Panc1 (cell line): ENCODE results near the gene OR5M11. TPM values are rescaled to one million over a fixed set of nuclear protein-coding genes. Genes with fewer than 3 reads are reported as not detected.

Experiments used
- ATAC-seq: fragments of 200-7000 bp; cut with Tn5 transposase; 2 replicates; pipeline ENCODE4 v1.9.1; 2020; ENCODE audit warnings: mild to moderate bottlenecking, moderate library complexity
- BruUV-seq: library from RNA; stranded (reverse); fragments of 400-500 nt; replicated peaks from 2 replicates; lab custom pipeline; 2021; lab: Mats Ljungman, UMichigan
- CTCF ChIA-PET: fragments of 300-600 bp; sonication (Branson Sonifier 250); formaldehyde crosslinking; loops from one replicate; lab custom pipeline; 2022; ENCODE audit warnings: antibody characterized with exemption; lab: Charles Lee
- POLR2A ChIA-PET: fragments of 300-600 bp; sonication (Branson Sonifier 250); formaldehyde crosslinking; loops from one replicate; lab custom pipeline; 2022; ENCODE audit warnings: antibody characterized with exemption; lab: Charles Lee
- DNase-seq: peaks from one replicate; pipeline ENCODE4 v3.0.0-alpha.2; 2010; ENCODE audit warnings: low read depth, low spot score
- H3K27ac ChIP-seq: 2 replicates; pipeline ENCODE4 v1.5.1; 2011; ENCODE audit warnings: mild to moderate bottlenecking, low read length, inconsistent platforms
- H3K27me3 ChIP-seq: fragments of 200-500 bp; sonication (Bioruptor generic); 2 replicates; pipeline ENCODE4 v1.6.0; 2014; ENCODE audit warnings: low read length, inconsistent platforms; ENCODE audit not compliant: control insufficient read depth, insufficient read depth
- H3K36me3 ChIP-seq: fragments of 200-500 bp; sonication (Bioruptor generic); 2 replicates; pipeline ENCODE4 v1.5.1; 2014; ENCODE audit warnings: inconsistent platforms, mild to moderate bottlenecking, low read length, moderate library complexity; ENCODE audit not compliant: control insufficient read depth, insufficient read depth
- H3K4me1 ChIP-seq: 2 replicates; pipeline ENCODE4 v1.5.1; 2011; ENCODE audit warnings: inconsistent platforms, mild to moderate bottlenecking, low read length, moderate library complexity; ENCODE audit not compliant: control insufficient read depth, insufficient read depth
- H3K4me3 ChIP-seq, 2 experiments: 2 replicates each; pipeline ENCODE4 v1.5.1; 2011 to 2012; ENCODE audit warnings: low read depth in 2 of 2, low read length in 2 of 2, mild to moderate bottlenecking in 2 of 2, inconsistent platforms in 1 of 2, moderate library complexity in 1 of 2
- H3K9me3 ChIP-seq: fragments of 200-500 bp; sonication (Bioruptor generic); 2 replicates; pipeline ENCODE4 v1.5.1; 2014; ENCODE audit warnings: low read depth, mild to moderate bottlenecking, inconsistent platforms, low read length, moderate library complexity; ENCODE audit not compliant: control insufficient read depth, insufficient read depth
- CTCF ChIP-seq: fragments of 450-650 bp; IDR thresholded peaks from 2 replicates; pipeline ENCODE4 v1.5.1; 2017; ENCODE audit warnings: mild to moderate bottlenecking
- POLR2AphosphoS5 ChIP-seq: IDR thresholded peaks from 2 replicates; pipeline ENCODE4 v1.6.1; 2012; ENCODE audit warnings: mild to moderate bottlenecking, low read depth, low read length, moderate library complexity
- REST ChIP-seq, 2 experiments: IDR thresholded peaks; 2 replicates each; pipeline ENCODE4 v1.6.1; 2011 to 2012; ENCODE audit warnings: low read depth in 2 of 2, control low read depth in 1 of 2, low read length in 1 of 2, mild to moderate bottlenecking in 1 of 2, moderate library complexity in 1 of 2; ENCODE audit not compliant: insufficient read depth in 1 of 2
- SIN3A ChIP-seq: IDR thresholded peaks from 2 replicates; pipeline ENCODE4 v1.6.1; 2012; ENCODE audit warnings: low read depth, mild to moderate bottlenecking, low read length, moderate library complexity, borderline replicate concordance; ENCODE audit not compliant: insufficient read depth
- TCF7L2 ChIP-seq: IDR thresholded peaks from 2 replicates; pipeline ENCODE4 v1.6.1; 2011; ENCODE audit warnings: mild to moderate bottlenecking, low read depth, low read length, inconsistent platforms
- in situ Hi-C: cut with HindIII; loops from 2 replicates; pipeline ENCODE4 v1.10.0; 2016; ENCODE audit warnings: low sequenced_read_pairs, low pct_unique_long_range_greater_than_20kb
- intact Hi-C: fragments of 100-400 bp; cut with micrococcal nuclease; formaldehyde crosslinking; loops from one replicate; pipeline ENCODE4 v1.10.0; 2022; ENCODE audit not compliant: unreplicated experiment
- total RNA-seq: library from RNA; stranded (reverse); gene quantifications from one replicate; pipeline ENCODE4 v1.2.1, GENCODE V29; 2021; ENCODE audit not compliant: unreplicated experiment

The OR5M11 gene
- total RNA-seq, 1 experiment from 2014 or later: not detected

- no peak for TF ChIP-seq CTCF
- no peak for TF ChIP-seq POLR2AphosphoS5
- TF ChIP-seq TCF7L2: no peak
- TF ChIP-seq REST (IDR thresholded peaks at IDR 0.05; ENCODE audit: insufficient read depth in 1 of 2, low read depth in 2 of 2, low read length in 1 of 2): no peak
- no peak for TF ChIP-seq SIN3A
- DNase-seq (no peak), ATAC-seq (no peak)
- in situ Hi-C loops: no loop called here
- no TSS peak for BruUV-seq
- H3K36me3 ChIP-seq: no peaks in the 10 kb centered on the region
- intact Hi-C loops: no loop called here
- no peaks in the 10 kb centered on the region for H3K9me3 ChIP-seq
- ChIA-PET CTCF (no interaction called here), POLR2A (no interaction called here)
- no peak overlapping the region for H3K27ac ChIP-seq
- H3K27me3 ChIP-seq: no peaks in the 10 kb centered on the region
- no peaks in the 10 kb centered on the region for H3K4me1 ChIP-seq
- no peak overlapping the region for H3K4me3 ChIP-seq
Observed at GRCh38 chr11:56497010-56497409, 46.0 kb downstream of the OR5M11 start.

DNA sequence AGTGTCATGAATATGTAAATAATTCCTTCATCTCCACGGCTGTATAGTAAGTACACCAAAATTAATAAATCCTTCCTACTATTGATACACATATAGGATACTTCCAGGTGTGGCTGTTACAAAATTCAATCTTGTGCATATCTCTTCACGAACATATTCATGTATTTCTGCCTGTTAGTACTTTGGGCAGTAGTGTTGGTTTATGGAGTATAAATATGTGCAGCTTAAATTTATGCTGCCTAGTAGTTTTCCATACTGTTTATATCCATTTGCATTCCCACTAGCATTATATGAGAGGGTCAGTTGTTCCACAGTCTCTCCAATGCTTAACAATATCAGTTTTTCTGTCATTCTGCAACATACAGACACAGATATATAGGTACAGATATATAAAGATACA lies 47.9 kb downstream of the OR5M11 start:
- Histone ChIP-seq H3K27ac (no peak overlapping the region), H3K9me3 (no peaks in the 10 kb centered on the region), H3K4me3 (no peak overlapping the region), H3K4me1 (no peaks in the 10 kb centered on the region), H3K36me3 (no peaks in the 10 kb centered on the region), H3K27me3 (no peaks in the 10 kb centered on the region)
- TF ChIP-seq POLR2AphosphoS5: no peak
- TF ChIP-seq TCF7L2: no peak
- no peak for TF ChIP-seq REST (IDR thresholded peaks at IDR 0.05; ENCODE audit: insufficient read depth in 1 of 2, low read depth in 2 of 2, low read length in 1 of 2)
- no peak for TF ChIP-seq CTCF
- TF ChIP-seq SIN3A: no peak
- ChIA-PET CTCF (no interaction called here), POLR2A (no interaction called here)
- BruUV-seq: no TSS peak
- in situ Hi-C loops (no loop called here), intact Hi-C loops (no loop called here)
- no peak for DNase-seq
- no peak for ATAC-seq

Other genes starting within 250 kb of the OR5M11 start
- gene OR8K3, start 228.1 kb downstream of the OR5M11 start, total RNA-seq: not detected
- not detected for gene OR8K1, start 197.2 kb downstream of the OR5M11 start, total RNA-seq
- not detected for gene OR8J1, start 189.0 kb downstream of the OR5M11 start, total RNA-seq
- not detected for gene OR8U1, start 167.6 kb downstream of the OR5M11 start, total RNA-seq
- not detected for gene OR5AL1, start 130.6 kb downstream of the OR5M11 start, total RNA-seq
- not detected for gene OR5M3, start 69.9 kb downstream of the OR5M11 start, total RNA-seq
- gene OR5M8, start 51.9 kb downstream of the OR5M11 start, total RNA-seq: not detected
- gene OR5M10, start 34.5 kb upstream of the OR5M11 start, total RNA-seq: not detected
- gene OR5M1, start 71.6 kb upstream of the OR5M11 start, total RNA-seq: not detected
- gene OR5AP2, start 99.2 kb upstream of the OR5M11 start, total RNA-seq: not detected
- not detected for gene OR5AR1, start 120.4 kb upstream of the OR5M11 start, total RNA-seq
- not detected for gene OR9G1, start 155.8 kb upstream of the OR5M11 start, total RNA-seq
- not detected for gene OR9G4, start 205.4 kb upstream of the OR5M11 start, total RNA-seq